ENCODE measurements around the gene NEUROD2. TPM values are rescaled to one million over a fixed set of nuclear protein-coding genes. Genes with fewer than 3 reads are reported as not detected.

Gene NEUROD2
- total RNA-seq, 2 experiments from 2014 or later, result not detected

GRCh38 chr17:39579318-39580081 is 28.2 kb downstream of the NEUROD2 start:
- no peak for TF ChIP-seq CTCF (IDR thresholded peaks at IDR 0.05)
- CTCF ChIA-PET, result interaction anchor here (0.8 kb wide), 2 partner anchors 42 to 44 kb away, joined by 3 read pairs; no protein-coding TSS in a partner anchor

GRCh38 chr17:39578272-39578671 is 29.4 kb downstream of the NEUROD2 start:
- H3K27me3 Mint-ChIP-seq, result peaks cover 11% of the 10 kb centered on the region
- no peaks in the 10 kb centered on the region for H3K9me3 Mint-ChIP-seq
- H3K36me3 ChIP-seq (ENCODE audit: insufficient read depth, low read length), result no peaks in the 10 kb centered on the region
- H3K9me3 ChIP-seq (ENCODE audit: control insufficient read depth in 1 of 2, insufficient read depth in 1 of 2, low read length in 2 of 2), result peaks cover 0 to 5% of the 10 kb centered on the region in 2 experiments
- TF ChIP-seq CTCF (IDR thresholded peaks at IDR 0.05), result no peak
- CTCF ChIA-PET, result no interaction called here
- H3K27me3 ChIP-seq (ENCODE audit: control insufficient read depth in 1 of 2, insufficient read depth in 2 of 2, low read length in 2 of 2), result no peaks in the 10 kb centered on the region
- intact Hi-C loops (cut with DNase I, micrococcal nuclease), result no loop called here
- H3K36me3 Mint-ChIP-seq (ENCODE audit: low read depth), result no peaks in the 10 kb centered on the region
- no peak overlapping the region for H3K4me3 ChIP-seq (ENCODE audit: low read length)
- peaks cover 11% of the 10 kb centered on the region for H3K4me1 Mint-ChIP-seq (ENCODE audit: low read depth)
- no peak for DNase-seq
- H3K4me3 Mint-ChIP-seq, result no peak overlapping the region
- POLR2A ChIA-PET, result no interaction called here
- ATAC-seq (ENCODE audit: poor library complexity), result no peak
- H3K4me1 ChIP-seq (ENCODE audit: insufficient read depth, low read length), result peaks cover 6% of the 10 kb centered on the region
- H3K27ac Mint-ChIP-seq, result no peak overlapping the region
- H3K27ac ChIP-seq (ENCODE audit: low read depth in 1 of 2, low read length in 2 of 2), result no peak overlapping the region

More at GRCh38 chr17:39579318-39580081, 28.2 kb downstream of the NEUROD2 start:
- Mint-ChIP-seq H3K4me1 (ENCODE audit: low read depth) (peaks cover 6% of the 10 kb centered on the region), H3K4me3 (no peak overlapping the region), H3K27ac (no peak overlapping the region), H3K9me3 (no peaks in the 10 kb centered on the region), H3K27me3 (peaks cover 14% of the 10 kb centered on the region), H3K36me3 (ENCODE audit: low read depth) (no peaks in the 10 kb centered on the region)
- POLR2A ChIA-PET, result no interaction called here
- intact Hi-C loops (cut with DNase I, micrococcal nuclease), result no loop called here
- no peak overlapping the region for H3K4me3 ChIP-seq (ENCODE audit: low read length)
- H3K27ac ChIP-seq (ENCODE audit: low read depth in 1 of 2, low read length in 2 of 2), result no peak overlapping the region
- H3K36me3 ChIP-seq (ENCODE audit: insufficient read depth, low read length), result no peaks in the 10 kb centered on the region
- DNase-seq (no peak), ATAC-seq (ENCODE audit: poor library complexity) (no peak)
- no peaks in the 10 kb centered on the region for H3K4me1 ChIP-seq (ENCODE audit: insufficient read depth, low read length)
- H3K9me3 ChIP-seq (ENCODE audit: control insufficient read depth in 1 of 2, insufficient read depth in 1 of 2, low read length in 2 of 2), result no peaks in the 10 kb centered on the region
- H3K27me3 ChIP-seq (ENCODE audit: control insufficient read depth in 1 of 2, insufficient read depth in 2 of 2, low read length in 2 of 2), result no peaks in the 10 kb centered on the region

- ATAC-seq (ENCODE audit: poor library complexity) (no peak), DNase-seq (no peak)
- TF ChIP-seq CTCF (IDR thresholded peaks at IDR 0.05), result peak; percentile 25
- Mint-ChIP-seq H3K4me3 (no peak overlapping the region), H3K27me3 (peaks cover 11% of the 10 kb centered on the region), H3K27ac (no peak overlapping the region), H3K4me1 (ENCODE audit: low read depth) (peaks cover 11% of the 10 kb centered on the region), H3K36me3 (ENCODE audit: low read depth) (peaks cover 8% of the 10 kb centered on the region), H3K9me3 (peaks cover under 1% of the 10 kb centered on the region)
- Histone ChIP-seq H3K27ac (ENCODE audit: low read depth in 1 of 2, low read length in 2 of 2) (no peak overlapping the region), H3K4me1 (ENCODE audit: insufficient read depth, low read length) (peaks cover 12% of the 10 kb centered on the region), H3K36me3 (ENCODE audit: insufficient read depth, low read length) (no peaks in the 10 kb centered on the region), H3K27me3 (ENCODE audit: control insufficient read depth in 1 of 2, insufficient read depth in 2 of 2, low read length in 2 of 2) (peaks cover 0 to 6% of the 10 kb centered on the region in 2 experiments), H3K4me3 (ENCODE audit: low read length) (no peak overlapping the region), H3K9me3 (ENCODE audit: control insufficient read depth in 1 of 2, insufficient read depth in 1 of 2, low read length in 2 of 2) (peaks cover 5% of the 10 kb centered on the region in 2 experiments)
- intact Hi-C loops (cut with DNase I, micrococcal nuclease), result no loop called here
- POLR2A ChIA-PET, result no interaction called here
- CTCF ChIA-PET, result interaction anchor here (0.8 to 1.0 kb wide), 2 partner anchors 25 to 184 kb away, joined by 3 to 5 read pairs; no protein-coding TSS in a partner anchor
Measured at GRCh38 chr17:39576187-39576586, 31.5 kb downstream of the NEUROD2 start.

All from CD4-positive, alpha-beta T cell (primary cell).